SK-N-MC (cell line): ENCODE measurements around the gene EIF2D.

Experiments used
- EZH2 ChIP-seq: fragments of 200-600 bp; sonication (generic); IDR thresholded peaks from one replicate; pipeline ENCODE4 v1.6.1; 2017; ENCODE audit warnings: antibody characterized with exemption
- FOXP2 ChIP-seq: optimal IDR thresholded peaks from 2 replicates; pipeline ENCODE3; 2011; ENCODE audit warnings: mild to moderate bottlenecking, moderate library complexity; ENCODE audit not compliant: insufficient read depth; ENCODE audit errors: extremely low read length, control extremely low read depth
- POLR2AphosphoS5 ChIP-seq: IDR thresholded peaks from 2 replicates; pipeline ENCODE4 v1.6.1; 2012; ENCODE audit warnings: mild to moderate bottlenecking, low read depth, low read length, borderline replicate concordance

GRCh38 chr1:206573319-206573718 lies 38.9 kb downstream of the EIF2D start:
- TF ChIP-seq POLR2AphosphoS5: no peak
- TF ChIP-seq EZH2: no peak
- no peak for TF ChIP-seq FOXP2
